HTERT RPE-1 (cell line): ENCODE results near the gene ABTB1.

ENCODE experiments used
- in situ Hi-C: fragments of 300-500 bp; cut with MboI; formaldehyde crosslinking; loops from 4 replicates; pipeline ENCODE4 v1.14.3; 2020; ENCODE audit warnings: low sequenced_read_pairs

ABTB1 gene

GRCh38 chr3:127686512-127686894, 13.8 kb downstream of the ABTB1 start:
- in situ Hi-C loops: no loop called here

- in situ Hi-C loops: no loop called here
These were observed 14.5 kb downstream of the ABTB1 start for GRCh38 chr3:127687228-127687737.

- in situ Hi-C loops: no loop called here
These were observed 15.3 kb downstream of the ABTB1 start for GRCh38 chr3:127688022-127688415.

- in situ Hi-C loops: no loop called here
These were observed 15.9 kb downstream of the ABTB1 start for GRCh38 chr3:127688416-127689265.

GRCh38 chr3:127689266-127689860, 16.6 kb downstream of the ABTB1 start:
- in situ Hi-C loops: no loop called here

- in situ Hi-C loops: no loop called here
These were observed 17.4 kb downstream of the ABTB1 start for GRCh38 chr3:127690106-127690505.

GRCh38 chr3:127690823-127691452, 18.2 kb downstream of the ABTB1 start:
- in situ Hi-C loops: no loop called here

- in situ Hi-C loops: no loop called here
These were observed 18.7 kb downstream of the ABTB1 start for GRCh38 chr3:127691489-127691888.

GRCh38 chr3:127691974-127692373, 19.2 kb downstream of the ABTB1 start:
- in situ Hi-C loops: no loop called here

GRCh38 chr3:127692501-127693335, 20.0 kb downstream of the ABTB1 start:
- in situ Hi-C loops: no loop called here

GRCh38 chr3:127693336-127693843, 20.6 kb downstream of the ABTB1 start:
- in situ Hi-C loops: no loop called here

GRCh38 chr3:127694467-127695215, 21.9 kb downstream of the ABTB1 start:
- in situ Hi-C loops: no loop called here

- in situ Hi-C loops: no loop called here
These were observed 24.9 kb downstream of the ABTB1 start for GRCh38 chr3:127697551-127698240.

GRCh38 chr3:127698286-127698685, 25.5 kb downstream of the ABTB1 start:
- in situ Hi-C loops: no loop called here

GRCh38 chr3:127698691-127699415, 26.1 kb downstream of the ABTB1 start:
- in situ Hi-C loops: no loop called here

- in situ Hi-C loops: no loop called here
These were observed 26.9 kb downstream of the ABTB1 start for GRCh38 chr3:127699416-127700300.

- in situ Hi-C loops: no loop called here
These were observed 27.7 kb downstream of the ABTB1 start for GRCh38 chr3:127700406-127700805.
